ENCODE measurements around the gene TRIM56. TPM values are rescaled to one million over a fixed set of nuclear protein-coding genes. Genes with fewer than 3 reads are reported as not detected.
A peak's percentile ranks its signal among the peaks of the same experiment; 100 is the strongest.
"Not testable (repeated sequence)": the region's sequence is repeated elsewhere in the genome, so short reads cannot be mapped to it uniquely, and the experiment has no call there.

The TRIM56 gene
- total and polyA plus RNA-seq, 9 of the 15 experiments (the other 6 are each of a cell fraction or from before 2014, with no cell fraction given) = 2.0 to 29.7 (median 11.6) TPM

DNA sequence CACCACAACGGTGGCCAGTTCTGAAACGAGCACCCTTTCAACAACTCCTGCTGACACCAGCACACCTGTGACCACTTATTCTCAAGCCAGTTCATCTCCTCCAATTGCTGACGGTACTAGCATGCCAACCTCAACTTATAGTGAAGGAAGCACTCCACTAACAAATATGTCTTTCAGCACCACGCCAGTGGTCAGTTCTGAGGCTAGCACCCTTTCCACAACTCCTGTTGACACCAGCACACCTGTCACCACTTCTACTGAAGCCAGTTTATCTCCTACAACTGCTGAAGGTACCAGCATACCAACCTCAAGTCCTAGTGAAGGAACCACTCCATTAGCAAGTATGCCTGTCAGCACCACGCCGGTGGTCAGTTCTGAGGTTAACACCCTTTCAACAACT lies 44.0 kb upstream of the TRIM56 start:
- CTCF ChIA-PET (ENCODE audit: low intra/inter-chr PET ratio); H3K4me3 ChIP-seq; H3K27ac ChIP-seq (ENCODE audit: extremely low read depth, low read depth, low read length); H3K79me2 ChIP-seq (ENCODE audit: control insufficient read depth, insufficient read depth, low read length); H3K9me1 ChIP-seq (ENCODE audit: control insufficient read depth, insufficient read depth, low read length); H3K36me3 ChIP-seq (ENCODE audit: control insufficient read depth, insufficient read depth, low read length); H3K4me1 ChIP-seq (replicated peaks in 1 of 2; ENCODE audit: control insufficient read depth in 2 of 2, insufficient read depth in 2 of 2, low read length in 2 of 2); intact Hi-C loops (cut with micrococcal nuclease); H3K4me2 ChIP-seq (ENCODE audit: insufficient read depth, low read length); DNase-seq (ENCODE audit: extremely low read depth in 1 of 4, low spot score in 3 of 4); in situ Hi-C loops (cut with MboI); ATAC-seq; H4K20me1 ChIP-seq (replicated peaks; ENCODE audit: control insufficient read depth, insufficient read depth, low read length); H3K9me3 ChIP-seq (replicated peaks; ENCODE audit: control insufficient read depth, insufficient read depth, low read depth, low read length); FAIRE-seq; BruUV-seq (replicated peaks); H3K9ac ChIP-seq (ENCODE audit: insufficient read depth in 1 of 2, low read depth in 2 of 2, low read length in 2 of 2); H2AFZ ChIP-seq (ENCODE audit: low read depth, low read length): not testable (repeated sequence)
- POLR2A ChIA-PET = interaction anchor here (1.0 kb wide), 1 partner anchor 13 kb away, joined by 5 read pairs; no protein-coding TSS in a partner anchor
- TF ChIP-seq, protein P1, sequence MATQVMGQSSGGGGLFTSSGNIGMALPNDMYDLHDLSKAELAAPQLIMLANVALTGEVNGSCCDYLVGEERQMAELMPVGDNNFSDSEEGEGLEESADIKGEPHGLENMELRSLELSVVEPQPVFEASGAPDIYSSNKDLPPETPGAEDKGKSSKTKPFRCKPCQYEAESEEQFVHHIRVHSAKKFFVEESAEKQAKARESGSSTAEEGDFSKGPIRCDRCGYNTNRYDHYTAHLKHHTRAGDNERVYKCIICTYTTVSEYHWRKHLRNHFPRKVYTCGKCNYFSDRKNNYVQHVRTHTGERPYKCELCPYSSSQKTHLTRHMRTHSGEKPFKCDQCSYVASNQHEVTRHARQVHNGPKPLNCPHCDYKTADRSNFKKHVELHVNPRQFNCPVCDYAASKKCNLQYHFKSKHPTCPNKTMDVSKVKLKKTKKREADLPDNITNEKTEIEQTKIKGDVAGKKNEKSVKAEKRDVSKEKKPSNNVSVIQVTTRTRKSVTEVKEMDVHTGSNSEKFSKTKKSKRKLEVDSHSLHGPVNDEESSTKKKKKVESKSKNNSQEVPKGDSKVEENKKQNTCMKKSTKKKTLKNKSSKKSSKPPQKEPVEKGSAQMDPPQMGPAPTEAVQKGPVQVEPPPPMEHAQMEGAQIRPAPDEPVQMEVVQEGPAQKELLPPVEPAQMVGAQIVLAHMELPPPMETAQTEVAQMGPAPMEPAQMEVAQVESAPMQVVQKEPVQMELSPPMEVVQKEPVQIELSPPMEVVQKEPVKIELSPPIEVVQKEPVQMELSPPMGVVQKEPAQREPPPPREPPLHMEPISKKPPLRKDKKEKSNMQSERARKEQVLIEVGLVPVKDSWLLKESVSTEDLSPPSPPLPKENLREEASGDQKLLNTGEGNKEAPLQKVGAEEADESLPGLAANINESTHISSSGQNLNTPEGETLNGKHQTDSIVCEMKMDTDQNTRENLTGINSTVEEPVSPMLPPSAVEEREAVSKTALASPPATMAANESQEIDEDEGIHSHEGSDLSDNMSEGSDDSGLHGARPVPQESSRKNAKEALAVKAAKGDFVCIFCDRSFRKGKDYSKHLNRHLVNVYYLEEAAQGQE (IDR thresholded peaks at IDR 0.05; ENCODE audit: borderline replicate concordance) = peak; percentile 23; the same call in 1 of the 2 replicates
- TF ChIP-seq, protein P1 (CRISPR knock-in tag; IDR thresholded peaks at IDR 0.05; ENCODE audit: low read depth) = not testable (repeated sequence)
- WGBS (ENCODE audit: insufficient coverage, low coverage, missing lambda C conversion rate) = 1% methylated on average over 6 of the region's 6 CpGs
- H3K27me3 ChIP-seq (ENCODE audit: control insufficient read depth in 2 of 2, insufficient read depth in 2 of 2, low read length in 2 of 2) = peaks cover 0 to 16% of the 10 kb centered on the region in 2 experiments; a peak in 1 of 5 replicates

Data from K562 (cell line).